GM21737 (cell line): Measurements from ENCODE around the gene SH3TC1.

Source experiments
- ATAC-seq: cut with Tn5 transposase; IDR thresholded peaks from one replicate; pipeline ENCODE4 v1.9.1; 2021; ENCODE audit warnings: mild to moderate bottlenecking, moderate library complexity; ENCODE audit not compliant: unreplicated experiment

Gene SH3TC1

GRCh38 chr4:8163436-8164193 lies 35.5 kb upstream of the SH3TC1 start:
- no peak for ATAC-seq

GRCh38 chr4:8164194-8164565 lies 34.9 kb upstream of the SH3TC1 start:
- ATAC-seq = no peak

GRCh38 chr4:8164687-8165086 lies 34.4 kb upstream of the SH3TC1 start:
- ATAC-seq = no peak

- no peak for ATAC-seq
Measured at GRCh38 chr4:8165374-8165896, 33.7 kb upstream of the SH3TC1 start.

- no peak for ATAC-seq
Measured at GRCh38 chr4:8167291-8167690, 31.8 kb upstream of the SH3TC1 start.

GRCh38 chr4:8167815-8168214 lies 31.3 kb upstream of the SH3TC1 start:
- ATAC-seq = no peak

GRCh38 chr4:8168232-8168631 lies 30.9 kb upstream of the SH3TC1 start:
- ATAC-seq = no peak

- no peak for ATAC-seq
Measured at GRCh38 chr4:8168832-8169598, 30.1 kb upstream of the SH3TC1 start.

- no peak for ATAC-seq
Measured at GRCh38 chr4:8169763-8170162, 29.3 kb upstream of the SH3TC1 start.

GRCh38 chr4:8170341-8170740 lies 28.7 kb upstream of the SH3TC1 start:
- ATAC-seq = no peak

- no peak for ATAC-seq
Measured at GRCh38 chr4:8171266-8171665, 27.8 kb upstream of the SH3TC1 start.

- ATAC-seq = peak; percentile 69
Measured at GRCh38 chr4:8171984-8172924, 26.8 kb upstream of the SH3TC1 start.

GRCh38 chr4:8173492-8174242 lies 25.4 kb upstream of the SH3TC1 start:
- no peak for ATAC-seq

- ATAC-seq = no peak
Measured at GRCh38 chr4:8174970-8175369, 24.1 kb upstream of the SH3TC1 start.

- ATAC-seq = no peak
Measured at GRCh38 chr4:8175686-8176085, 23.4 kb upstream of the SH3TC1 start.

GRCh38 chr4:8176547-8177399 lies 22.3 kb upstream of the SH3TC1 start:
- no peak for ATAC-seq

GRCh38 chr4:8177552-8177951 lies 21.5 kb upstream of the SH3TC1 start:
- ATAC-seq = no peak

- no peak for ATAC-seq
Measured at GRCh38 chr4:8177956-8178355, 21.1 kb upstream of the SH3TC1 start.

GRCh38 chr4:8179074-8179473 lies 20.0 kb upstream of the SH3TC1 start:
- no peak for ATAC-seq
